Measurements from ENCODE around the gene CARD19. TPM values are rescaled to one million over a fixed set of nuclear protein-coding genes. Genes with fewer than 3 reads are reported as not detected.

The CARD19 gene
- total RNA-seq, 1 donor from 2014 or later = 38.0 TPM

GRCh38 chr9:93086447-93087224, 9.4 kb upstream of the CARD19 start:
- DNase-seq (ENCODE audit: low read depth) = no peak

- DNase-seq (ENCODE audit: low read depth) = no peak
These were observed 7.9 kb upstream of the CARD19 start for GRCh38 chr9:93087971-93088655.

- DNase-seq (ENCODE audit: low read depth) = no peak
These were observed 7.4 kb upstream of the CARD19 start for GRCh38 chr9:93088656-93089015.

GRCh38 chr9:93089024-93089423, 7.0 kb upstream of the CARD19 start:
- DNase-seq (ENCODE audit: low read depth) = no peak

- no peak for DNase-seq (ENCODE audit: low read depth)
These were observed 6.5 kb upstream of the CARD19 start for GRCh38 chr9:93089481-93089991.

- DNase-seq (ENCODE audit: low read depth) = no peak
These were observed 5.8 kb upstream of the CARD19 start for GRCh38 chr9:93090091-93090655.

- no peak for DNase-seq (ENCODE audit: low read depth)
These were observed 5.0 kb upstream of the CARD19 start for GRCh38 chr9:93091056-93091452.

- peak; percentile 93 for DNase-seq (ENCODE audit: low read depth)
These were observed 4.5 kb upstream of the CARD19 start for GRCh38 chr9:93091453-93092081.

GRCh38 chr9:93092251-93092991, 3.6 kb upstream of the CARD19 start:
- no peak for DNase-seq (ENCODE audit: low read depth)

- peak; percentile 38 for DNase-seq (ENCODE audit: low read depth)
These were observed 2.7 kb upstream of the CARD19 start for GRCh38 chr9:93093127-93093876.

- DNase-seq (ENCODE audit: low read depth) = no peak
These were observed 1.9 kb upstream of the CARD19 start for GRCh38 chr9:93093877-93094657.

- DNase-seq (ENCODE audit: low read depth) = no peak
These were observed 1.3 kb upstream of the CARD19 start for GRCh38 chr9:93094658-93095204.

- peak; percentile 89 for DNase-seq (ENCODE audit: low read depth)
These were observed 549 bp upstream of the CARD19 start for GRCh38 chr9:93095205-93096130.

GRCh38 chr9:93096811-93097382, 880 bp downstream of the CARD19 start:
- no peak for DNase-seq (ENCODE audit: low read depth)

GRCh38 chr9:93097511-93098201, 1.6 kb downstream of the CARD19 start:
- DNase-seq (ENCODE audit: low read depth) = peak; percentile 16

GRCh38 chr9:93098236-93098946, 2.4 kb downstream of the CARD19 start:
- peak; percentile 95 for DNase-seq (ENCODE audit: low read depth)
